T-helper 17 cell (primary cell): Measurements from ENCODE around the gene CMKLR1. TPM values are rescaled to one million over a fixed set of nuclear protein-coding genes. Genes with fewer than 3 reads are reported as not detected.

Experiments
- ATAC-seq: fragments of 150-1000 bp; cut with Tn5 transposase; 2 replicates; pipeline ENCODE4 v1.10.0; 2021; ENCODE audit warnings: mild to moderate bottlenecking, moderate library complexity
- DNase-seq, 3 donors: peaks; one replicate each; pipeline versions ENCODE4 v3.0.0 to v3.0.0-alpha.2; 2020 to 2021
- H3K9me3 ChIP-seq: one replicate; pipeline ENCODE4 v1.7.0; 2013; ENCODE audit warnings: low read length, mild to moderate bottlenecking; ENCODE audit not compliant: control insufficient read depth, poor library complexity, severe bottlenecking
- H3K27ac Mint-ChIP-seq: one replicate; pipeline ENCODE4 v1.8.0; 2022; ENCODE audit warnings: mild to moderate bottlenecking, moderate library complexity, mixed read lengths
- H3K27me3 Mint-ChIP-seq: one replicate; pipeline ENCODE4 v1.8.0; 2022; ENCODE audit warnings: mixed read lengths
- H3K36me3 Mint-ChIP-seq: one replicate; pipeline ENCODE4 v1.8.0; 2022; ENCODE audit warnings: low read depth, mixed read lengths
- H3K4me1 Mint-ChIP-seq: one replicate; pipeline ENCODE4 v1.8.0; 2022; ENCODE audit warnings: mild to moderate bottlenecking, mixed read lengths
- H3K4me3 Mint-ChIP-seq: one replicate; pipeline ENCODE4 v1.8.0; 2022; ENCODE audit warnings: mild to moderate bottlenecking, moderate library complexity, mixed read lengths
- total RNA-seq, 4 donors: library from RNA in 2 of 4; stranded (reverse) in 2 of 4; gene quantifications; one replicate each; pipeline ENCODE4 v1.2.3 and lab custom pipeline; 2022 to 2026

The CMKLR1 gene
- total RNA-seq, 2 donors from 2014 or later: 0.22 TPM; not detected in 1

GRCh38 chr12:108285016-108285415 is 54.1 kb downstream of the CMKLR1 start:
- no peak overlapping the region for H3K27ac Mint-ChIP-seq
- DNase-seq: no peak
- no peaks in the 10 kb centered on the region for H3K9me3 ChIP-seq
- H3K36me3 Mint-ChIP-seq: no peaks in the 10 kb centered on the region
- H3K4me1 Mint-ChIP-seq: peaks cover 7% of the 10 kb centered on the region
- peaks cover 27% of the 10 kb centered on the region for H3K27me3 Mint-ChIP-seq
- no peak for ATAC-seq
- H3K4me3 Mint-ChIP-seq: no peak overlapping the region

- no peak overlapping the region for H3K27ac Mint-ChIP-seq
- ATAC-seq (no peak), DNase-seq (no peak)
- no peaks in the 10 kb centered on the region for H3K9me3 ChIP-seq
- peaks cover 7% of the 10 kb centered on the region for H3K4me1 Mint-ChIP-seq
- peaks cover 33% of the 10 kb centered on the region for H3K27me3 Mint-ChIP-seq
- H3K4me3 Mint-ChIP-seq: no peak overlapping the region
- H3K36me3 Mint-ChIP-seq: no peaks in the 10 kb centered on the region
Measured at GRCh38 chr12:108284163-108284562, 54.9 kb downstream of the CMKLR1 start.

GRCh38 chr12:108282676-108283075 is 56.4 kb downstream of the CMKLR1 start:
- no peak for ATAC-seq
- Mint-ChIP-seq H3K27me3 (peaks cover 37% of the 10 kb centered on the region), H3K4me3 (no peak overlapping the region), H3K4me1 (peaks cover 7% of the 10 kb centered on the region), H3K36me3 (no peaks in the 10 kb centered on the region), H3K27ac (no peak overlapping the region)
- no peaks in the 10 kb centered on the region for H3K9me3 ChIP-seq
- DNase-seq: no peak

GRCh38 chr12:108282160-108282559 is 57.0 kb downstream of the CMKLR1 start:
- H3K9me3 ChIP-seq: no peaks in the 10 kb centered on the region
- peaks cover 7% of the 10 kb centered on the region for H3K4me1 Mint-ChIP-seq
- DNase-seq (no peak), ATAC-seq (no peak)
- no peak overlapping the region for H3K27ac Mint-ChIP-seq
- H3K36me3 Mint-ChIP-seq: no peaks in the 10 kb centered on the region
- peaks cover 37% of the 10 kb centered on the region for H3K27me3 Mint-ChIP-seq
- H3K4me3 Mint-ChIP-seq: no peak overlapping the region

GRCh38 chr12:108277613-108278012 is 61.5 kb downstream of the CMKLR1 start:
- DNase-seq: no peak
- H3K27me3 Mint-ChIP-seq: peaks cover 25% of the 10 kb centered on the region
- H3K9me3 ChIP-seq: no peaks in the 10 kb centered on the region
- peaks cover under 1% of the 10 kb centered on the region for H3K4me1 Mint-ChIP-seq
- no peak overlapping the region for H3K4me3 Mint-ChIP-seq
- no peak for ATAC-seq
- no peaks in the 10 kb centered on the region for H3K36me3 Mint-ChIP-seq
- H3K27ac Mint-ChIP-seq: no peak overlapping the region

GRCh38 chr12:108273217-108273616 is 65.9 kb downstream of the CMKLR1 start:
- ATAC-seq (no peak), DNase-seq (no peak)
- no peaks in the 10 kb centered on the region for H3K9me3 ChIP-seq
- peaks cover 7% of the 10 kb centered on the region for H3K27me3 Mint-ChIP-seq
- no peaks in the 10 kb centered on the region for H3K4me1 Mint-ChIP-seq
- H3K4me3 Mint-ChIP-seq: no peak overlapping the region
- H3K36me3 Mint-ChIP-seq: no peaks in the 10 kb centered on the region
- no peak overlapping the region for H3K27ac Mint-ChIP-seq

- no peaks in the 10 kb centered on the region for H3K9me3 ChIP-seq
- H3K27ac Mint-ChIP-seq: no peak overlapping the region
- DNase-seq (no peak), ATAC-seq (no peak)
- no peaks in the 10 kb centered on the region for H3K4me1 Mint-ChIP-seq
- H3K27me3 Mint-ChIP-seq: peaks cover 4% of the 10 kb centered on the region
- H3K4me3 Mint-ChIP-seq: no peak overlapping the region
- H3K36me3 Mint-ChIP-seq: no peaks in the 10 kb centered on the region
Measured at GRCh38 chr12:108271951-108272872, 66.9 kb downstream of the CMKLR1 start.

GRCh38 chr12:108270849-108271143 is 68.3 kb downstream of the CMKLR1 start:
- H3K9me3 ChIP-seq: no peaks in the 10 kb centered on the region
- Mint-ChIP-seq H3K4me1 (no peaks in the 10 kb centered on the region), H3K4me3 (no peak overlapping the region), H3K27me3 (peaks cover 14% of the 10 kb centered on the region), H3K36me3 (no peaks in the 10 kb centered on the region), H3K27ac (no peak overlapping the region)
- DNase-seq (no peak), ATAC-seq (no peak)

GRCh38 chr12:108270035-108270848 is 68.9 kb downstream of the CMKLR1 start:
- DNase-seq (no peak), ATAC-seq (no peak)
- H3K4me1 Mint-ChIP-seq: no peaks in the 10 kb centered on the region
- H3K27me3 Mint-ChIP-seq: peaks cover 14% of the 10 kb centered on the region
- H3K27ac Mint-ChIP-seq: no peak overlapping the region
- no peaks in the 10 kb centered on the region for H3K9me3 ChIP-seq
- no peaks in the 10 kb centered on the region for H3K36me3 Mint-ChIP-seq
- no peak overlapping the region for H3K4me3 Mint-ChIP-seq

- no peaks in the 10 kb centered on the region for H3K9me3 ChIP-seq
- no peak overlapping the region for H3K27ac Mint-ChIP-seq
- H3K27me3 Mint-ChIP-seq: peaks cover 14% of the 10 kb centered on the region
- no peaks in the 10 kb centered on the region for H3K4me1 Mint-ChIP-seq
- ATAC-seq: no peak
- H3K4me3 Mint-ChIP-seq: no peak overlapping the region
- DNase-seq: no peak
- H3K36me3 Mint-ChIP-seq: no peaks in the 10 kb centered on the region
Measured at GRCh38 chr12:108269224-108269623, 69.9 kb downstream of the CMKLR1 start.

- peaks cover 14% of the 10 kb centered on the region for H3K27me3 Mint-ChIP-seq
- ATAC-seq (no peak), DNase-seq (no peak)
- H3K4me3 Mint-ChIP-seq: no peak overlapping the region
- no peaks in the 10 kb centered on the region for H3K36me3 Mint-ChIP-seq
- no peaks in the 10 kb centered on the region for H3K4me1 Mint-ChIP-seq
- H3K9me3 ChIP-seq: no peaks in the 10 kb centered on the region
- H3K27ac Mint-ChIP-seq: no peak overlapping the region
Measured at GRCh38 chr12:108268397-108268796, 70.7 kb downstream of the CMKLR1 start.

- H3K9me3 ChIP-seq: no peaks in the 10 kb centered on the region
- ATAC-seq: no peak
- no peak for DNase-seq
- no peaks in the 10 kb centered on the region for H3K4me1 Mint-ChIP-seq
- H3K27ac Mint-ChIP-seq: no peak overlapping the region
- H3K27me3 Mint-ChIP-seq: peaks cover 14% of the 10 kb centered on the region
- H3K4me3 Mint-ChIP-seq: no peak overlapping the region
- H3K36me3 Mint-ChIP-seq: no peaks in the 10 kb centered on the region
Measured at GRCh38 chr12:108267450-108267849, 71.7 kb downstream of the CMKLR1 start.

GRCh38 chr12:108266131-108266530 is 73.0 kb downstream of the CMKLR1 start:
- H3K27ac Mint-ChIP-seq: no peak overlapping the region
- no peaks in the 10 kb centered on the region for H3K36me3 Mint-ChIP-seq
- ATAC-seq (no peak), DNase-seq (no peak)
- H3K4me3 Mint-ChIP-seq: no peak overlapping the region
- no peaks in the 10 kb centered on the region for H3K4me1 Mint-ChIP-seq
- H3K27me3 Mint-ChIP-seq: peaks cover 12% of the 10 kb centered on the region
- no peaks in the 10 kb centered on the region for H3K9me3 ChIP-seq
